Measurements from ENCODE around the gene BEST4.
A peak's percentile ranks its signal among the peaks of the same experiment; 100 is the strongest.
"Not testable (repeated sequence)": the region's sequence is repeated elsewhere in the genome, so short reads cannot be mapped to it uniquely, and the experiment has no call there.

Gene BEST4

GRCh38 chr1:44819196-44819607, 31.2 kb upstream of the BEST4 start:
- no peak for DNase-seq

DNA sequence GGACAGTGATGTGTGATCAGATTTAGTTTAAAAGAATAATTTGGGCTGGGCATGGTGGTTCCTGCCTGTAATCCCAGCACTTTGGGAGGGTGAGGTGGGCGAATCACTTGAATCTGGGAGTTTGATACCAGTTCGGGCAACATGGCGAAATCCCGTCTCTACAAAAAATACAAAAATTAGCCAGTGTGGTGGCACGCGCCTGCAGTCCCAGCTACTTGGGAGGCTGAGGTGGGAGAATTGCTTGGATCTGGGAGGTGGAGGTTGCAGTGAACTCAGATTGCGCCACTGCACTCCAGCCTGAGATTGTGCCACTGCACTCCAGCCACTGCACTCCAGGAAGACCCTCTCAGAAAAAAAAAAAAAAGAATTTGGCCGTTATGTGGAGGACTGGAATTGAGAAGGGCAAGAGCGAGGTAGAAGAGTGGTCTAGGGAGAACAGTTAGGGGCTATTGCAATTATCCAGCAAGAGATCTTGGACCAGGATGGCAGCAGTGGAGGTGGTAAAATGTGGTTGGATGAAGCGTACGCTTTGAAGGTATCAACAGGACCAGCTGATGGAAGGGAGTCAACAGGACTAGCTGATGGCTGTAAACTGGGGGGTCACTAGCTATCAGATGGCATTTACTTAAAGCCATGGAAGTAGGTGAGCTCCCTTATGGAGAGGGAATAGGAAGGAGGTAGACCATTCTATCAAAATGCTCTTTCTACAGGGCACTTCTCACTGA, 30.0 kb upstream of the BEST4 start:
- DNase-seq, result no peak

DNA sequence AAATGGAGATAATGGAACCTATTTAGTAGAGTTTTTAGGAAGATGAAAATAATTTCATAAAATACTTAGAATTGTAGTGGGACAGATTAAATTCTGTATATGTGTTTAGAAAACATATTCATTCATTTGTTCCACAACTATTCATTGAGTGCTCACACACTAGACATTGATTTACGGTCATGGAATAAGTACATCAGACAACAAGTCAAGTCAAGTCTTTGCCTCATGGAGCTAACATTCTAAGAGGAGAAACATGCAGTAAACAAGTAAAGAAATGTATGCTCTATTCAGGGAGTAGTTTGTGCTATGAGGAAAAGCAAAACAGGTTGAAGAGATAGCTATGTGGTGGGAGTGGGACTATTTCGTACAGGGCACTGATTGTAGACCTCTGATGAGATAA, 29.3 kb upstream of the BEST4 start:
- DNase-seq, result no peak

DNA sequence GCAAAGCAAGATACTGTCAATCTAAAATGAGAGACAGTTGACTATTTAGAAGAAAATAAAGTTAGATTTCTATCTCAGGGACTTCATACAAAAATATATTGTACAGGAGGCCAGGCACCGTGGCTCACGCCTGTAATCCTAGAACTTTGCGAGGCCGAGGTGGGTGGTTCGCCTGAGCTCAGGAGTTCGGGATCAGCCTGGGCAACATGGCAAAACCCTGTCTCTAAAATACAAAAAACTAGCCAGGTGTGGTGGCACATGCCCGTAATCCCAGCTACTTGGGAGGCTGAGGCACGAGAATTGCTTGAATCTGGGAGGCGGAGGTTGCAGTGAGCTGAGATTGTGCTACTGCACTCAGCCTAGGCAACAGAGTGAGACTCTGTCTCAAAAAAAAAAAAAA, 28.0 kb upstream of the BEST4 start:
- not testable (repeated sequence) for DNase-seq

- DNase-seq, result no peak
Measured at GRCh38 chr1:44812822-44813543, 25.0 kb upstream of the BEST4 start.

- DNase-seq, result no peak
Measured at GRCh38 chr1:44811234-44811633, 23.3 kb upstream of the BEST4 start.

- DNase-seq, result not testable (repeated sequence)
Measured at GRCh38 chr1:44810762-44811105, 22.8 kb upstream of the BEST4 start.

- DNase-seq, result peak; percentile 53 to 56
Measured at GRCh38 chr1:44810101-44810761, 22.3 kb upstream of the BEST4 start.

DNA sequence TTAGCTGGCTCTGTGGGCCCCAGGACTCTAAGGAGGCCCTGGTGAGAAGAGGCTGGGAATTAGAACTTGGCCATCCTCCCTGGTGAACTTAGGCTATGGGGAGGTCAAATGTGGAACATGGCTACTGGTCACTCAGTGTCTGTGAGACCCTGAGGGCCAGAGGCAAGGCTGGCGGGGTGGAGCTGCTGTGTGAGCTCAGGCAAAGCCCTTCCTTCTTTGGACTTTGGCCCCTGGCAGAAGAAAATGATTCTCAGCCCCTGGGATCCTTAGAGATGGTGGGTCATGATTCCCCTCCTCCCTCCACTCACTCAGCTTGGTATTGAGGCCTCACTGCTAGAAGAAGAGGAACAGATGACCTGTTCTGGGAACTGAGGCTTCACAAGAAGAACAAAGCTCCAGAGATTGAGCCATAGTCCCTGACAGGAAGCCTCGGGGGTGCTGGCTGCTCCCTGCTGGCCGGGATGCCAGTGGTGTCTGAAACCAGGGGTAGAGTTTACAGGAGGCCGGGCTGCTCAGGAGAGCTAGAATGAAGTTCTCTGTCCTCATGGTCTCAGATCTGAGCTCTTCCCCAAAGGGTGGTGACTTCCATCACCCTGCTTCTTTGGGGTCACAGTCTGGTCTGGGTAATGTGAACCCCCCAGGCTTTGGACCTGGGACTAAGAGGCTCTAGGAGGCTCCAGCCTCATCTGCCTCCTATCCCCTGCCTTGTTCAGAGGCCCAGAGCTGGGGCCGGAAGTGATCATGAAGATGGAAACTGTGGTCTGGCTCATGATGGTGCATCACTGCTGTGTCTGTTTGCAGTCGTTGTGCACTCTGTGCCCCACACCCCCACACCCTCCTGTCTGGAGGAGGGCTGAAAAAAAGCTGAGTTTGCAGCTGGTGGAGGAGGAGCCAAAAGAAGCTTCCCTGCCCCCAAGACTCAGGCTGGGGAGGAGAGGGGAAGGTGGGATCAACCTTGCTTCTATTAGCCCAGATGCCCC, 21.3 kb upstream of the BEST4 start:
- peak; percentile 87 to 91 for DNase-seq

DNA sequence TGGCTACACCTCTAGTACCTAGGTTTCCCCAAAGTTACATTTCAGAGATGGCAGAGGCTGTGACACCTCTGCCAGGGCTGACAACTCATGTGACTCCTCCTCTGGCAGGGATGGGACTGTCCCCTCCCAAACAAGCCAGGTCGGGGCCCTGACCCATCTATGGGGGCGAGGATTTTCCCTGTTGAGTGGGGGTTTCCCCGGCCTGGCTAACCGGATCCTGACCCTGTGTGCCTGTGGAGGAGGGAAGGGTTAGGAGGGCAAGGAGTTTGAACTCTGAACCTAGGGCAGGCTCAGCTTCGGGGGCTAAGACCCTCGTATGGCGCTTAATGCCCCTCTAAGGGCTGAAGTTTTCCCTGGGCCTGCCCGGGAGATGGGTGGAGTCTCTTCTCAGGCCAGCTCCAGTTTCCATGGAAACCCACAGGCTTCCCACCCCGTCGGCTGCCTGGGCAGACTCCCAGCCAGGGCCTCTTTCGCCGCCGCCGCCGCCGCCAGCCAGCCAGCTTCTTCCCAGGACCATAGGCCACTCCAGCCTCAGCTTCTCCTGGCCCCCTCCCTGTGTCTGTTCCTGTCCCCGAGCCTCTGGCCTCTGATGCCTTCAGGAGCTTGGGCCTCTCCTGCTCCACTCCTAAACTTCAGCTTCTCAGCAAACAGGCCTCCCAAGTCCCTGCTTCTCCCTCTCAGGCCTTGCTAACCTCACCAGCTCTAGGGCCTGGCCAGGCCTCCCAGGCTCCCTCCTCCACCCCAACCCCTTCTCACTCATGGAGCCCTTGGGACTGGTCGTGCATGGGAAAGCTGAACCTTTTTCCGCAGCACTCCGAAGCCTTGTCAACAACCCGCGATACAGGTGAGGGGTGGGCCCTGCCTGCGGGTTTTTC, 20.3 kb upstream of the BEST4 start, which contains the start of gene BTBD19:
BTBD19 (plus strand) TSS at position 461 of the 875 bp plus-strand sequence; CDS start at position 759, 298 bp downstream.
- peak; percentile 76 to 85 for DNase-seq

DNA sequence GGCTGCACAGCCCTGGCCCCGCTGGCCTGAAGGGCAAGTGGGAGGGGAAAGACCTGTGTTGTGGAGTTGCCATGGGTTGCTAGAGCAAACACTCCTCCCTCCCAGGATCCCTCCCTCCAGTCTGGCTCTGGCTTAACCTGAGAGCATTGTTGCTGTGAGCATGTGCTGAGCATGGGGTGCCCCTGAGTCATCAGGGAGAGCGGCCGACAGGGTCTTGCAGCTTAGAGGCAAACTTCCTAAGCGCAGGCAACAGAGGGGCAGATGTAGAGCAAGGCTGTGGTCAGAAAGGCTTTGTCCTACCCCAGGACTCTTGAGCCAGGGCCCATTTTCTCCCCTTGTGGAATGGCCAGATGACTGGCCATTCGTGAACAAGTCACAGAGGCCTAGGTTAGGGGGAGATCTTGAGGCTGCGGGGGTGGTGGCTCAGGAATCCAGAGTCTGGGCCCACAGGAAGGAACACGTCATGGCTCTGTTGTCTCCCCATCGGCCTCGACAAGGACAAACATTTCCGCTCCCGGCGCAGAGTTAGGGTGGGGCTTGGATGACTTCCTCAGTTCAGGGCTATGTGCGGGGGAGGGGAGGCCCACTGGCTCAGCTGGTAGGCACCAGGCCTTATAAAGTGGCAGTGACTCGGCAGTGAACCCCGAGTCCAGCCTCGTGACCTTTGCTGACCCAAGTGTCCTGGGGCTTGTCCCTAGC, 19.5 kb upstream of the BEST4 start:
- peak; percentile 89 to 92 for DNase-seq

DNA sequence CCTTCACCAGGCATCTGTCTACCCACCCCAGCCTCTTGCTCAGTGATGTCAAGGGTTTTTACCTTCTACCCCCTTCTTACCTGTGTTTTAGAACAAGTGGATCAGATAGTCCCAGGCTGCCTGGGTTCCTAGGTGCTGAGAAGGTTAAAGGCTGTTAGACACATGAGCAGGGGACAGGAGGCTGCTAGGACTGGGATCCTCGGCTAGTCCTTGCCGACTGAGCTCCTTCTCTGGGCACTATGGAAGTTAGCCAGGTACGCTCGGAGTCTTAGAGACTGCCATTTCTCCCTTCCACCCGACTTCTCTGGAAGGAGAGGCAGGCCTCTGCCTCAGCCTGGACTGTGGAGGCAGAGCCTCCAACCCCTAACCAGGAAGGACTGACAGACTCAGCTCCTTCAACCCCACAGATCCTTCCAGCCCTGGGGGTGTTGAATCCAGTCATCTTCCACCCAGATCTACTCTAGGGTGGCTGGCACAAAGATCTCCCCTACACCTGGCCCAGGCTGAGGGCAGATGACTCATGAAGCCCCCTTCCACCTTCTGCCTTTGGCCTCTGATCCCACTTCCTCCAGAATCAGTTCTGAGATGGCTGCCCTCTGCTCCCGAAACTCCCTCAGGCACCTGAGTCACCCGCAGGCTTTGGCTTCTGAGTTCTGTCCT, 18.9 kb upstream of the BEST4 start, which contains the start of gene DYNLT4:
DYNLT4 (minus strand) TSS at position 648 of the 660 bp plus-strand sequence. CDS start 683 bp downstream, outside the sequence.
- DNase-seq, result no peak

DNA sequence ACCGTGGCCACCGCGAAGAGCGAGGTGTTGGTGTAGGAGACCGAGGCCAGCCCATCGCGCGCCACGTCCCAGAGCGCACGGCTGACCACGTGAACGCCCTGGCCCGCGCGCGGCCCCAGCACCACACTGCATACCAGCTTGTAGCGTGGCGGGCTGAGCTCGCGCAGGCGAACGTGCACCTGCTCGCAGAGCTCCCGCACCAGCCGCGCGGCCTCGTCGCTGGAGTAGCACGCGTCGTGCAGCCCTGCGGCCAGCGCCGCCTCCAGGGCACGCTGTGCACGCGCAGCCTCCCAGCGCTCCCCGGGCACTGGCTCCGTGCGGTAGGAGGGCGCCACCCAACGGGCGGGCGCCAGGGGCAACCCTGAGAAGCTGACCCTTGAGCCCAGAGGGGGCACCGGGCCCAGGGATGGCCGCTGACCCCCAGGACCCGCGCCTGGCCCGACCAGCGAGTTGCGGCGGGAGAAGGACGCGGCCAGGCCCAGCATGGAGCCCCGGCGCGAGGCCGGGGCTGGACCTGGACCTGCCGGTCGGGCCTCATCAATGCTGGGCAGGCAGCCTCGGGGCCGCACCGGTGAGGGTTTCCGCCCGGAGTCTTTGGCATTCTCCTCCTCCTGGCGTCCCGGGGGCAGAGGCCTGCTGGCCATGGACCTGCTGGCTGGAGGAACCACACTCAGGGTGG, 18.2 kb upstream of the BEST4 start:
- no peak for DNase-seq

GRCh38 chr1:44805311-44806024, 17.5 kb upstream of the BEST4 start:
- no peak for DNase-seq

DNA sequence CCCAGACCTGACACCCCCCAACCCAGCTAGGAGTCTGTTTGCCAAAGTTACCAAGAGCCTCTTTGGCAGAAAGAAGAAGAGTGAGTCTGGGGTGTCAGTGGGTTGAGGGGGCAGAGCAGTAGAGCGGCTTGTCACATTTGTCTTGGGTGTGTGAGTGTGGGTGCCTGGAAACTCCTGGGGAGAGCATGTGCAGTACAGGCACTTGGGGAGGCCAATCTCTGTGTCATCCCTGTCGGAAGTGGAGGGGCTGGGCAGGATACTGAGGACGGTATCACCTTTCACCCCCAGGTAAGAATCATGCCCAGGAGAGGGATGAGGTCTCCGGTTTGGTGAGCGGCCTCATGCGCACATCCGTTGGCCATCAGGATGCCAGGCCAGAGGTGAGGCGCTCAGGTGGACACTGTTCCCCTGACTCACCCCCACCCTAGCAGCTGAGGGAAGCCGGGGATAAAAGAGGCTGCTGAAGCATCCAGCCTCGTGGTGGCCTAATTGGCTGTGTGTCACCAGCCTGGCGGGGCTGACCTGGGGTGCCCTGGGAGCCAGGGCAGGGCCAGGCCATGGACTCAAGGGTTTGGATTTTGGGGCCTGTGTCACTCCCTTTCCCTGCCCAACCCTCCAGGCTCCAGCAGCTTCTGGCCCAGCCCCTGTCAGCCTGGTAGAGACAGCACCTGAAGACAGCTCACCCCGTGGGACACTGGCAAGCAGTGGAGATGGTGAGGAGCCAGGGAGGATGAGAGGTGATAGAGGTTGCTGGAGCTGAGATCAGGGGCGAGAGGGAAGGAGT, 15.5 kb upstream of the BEST4 start:
- no peak for DNase-seq

- no peak for DNase-seq
Measured at GRCh38 chr1:44803062-44803311, 15.0 kb upstream of the BEST4 start.

DNA sequence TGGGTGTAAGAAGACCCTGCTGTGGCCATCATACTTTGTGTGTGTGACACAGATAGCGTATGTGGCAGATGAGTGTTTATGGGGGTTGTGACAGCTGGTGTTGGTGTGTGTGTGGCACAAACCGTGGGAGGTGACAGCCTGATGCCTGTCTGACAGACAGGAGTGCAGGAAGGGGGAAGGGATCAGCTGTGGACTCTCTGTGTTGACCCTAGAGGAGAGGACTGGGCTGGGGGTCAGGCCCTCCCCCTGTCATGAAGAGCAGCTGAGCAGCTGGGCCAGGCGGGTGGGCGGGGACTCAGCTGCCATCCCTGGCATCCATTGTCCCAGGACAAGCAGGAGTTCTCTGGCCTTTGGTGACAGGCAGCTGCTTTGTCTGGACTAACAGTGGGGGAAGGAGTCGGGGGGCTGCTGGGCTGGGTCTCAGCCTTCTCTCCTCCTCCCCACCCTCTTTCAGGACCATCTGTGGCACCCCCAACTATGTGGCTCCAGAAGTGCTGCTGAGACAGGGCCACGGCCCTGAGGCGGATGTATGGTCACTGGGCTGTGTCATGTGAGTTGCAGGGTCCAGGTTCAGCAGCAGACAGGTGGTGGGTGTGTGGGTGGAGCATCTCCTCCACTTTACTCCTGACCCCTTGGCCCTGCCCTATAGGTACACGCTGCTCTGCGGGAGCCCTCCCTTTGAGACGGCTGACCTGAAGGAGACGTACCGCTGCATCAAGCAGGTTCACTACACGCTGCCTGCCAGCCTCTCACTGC, 14.5 kb upstream of the BEST4 start:
- DNase-seq, result peak in 1 of 2 donors; percentile 35

Measured in activated CD4-positive, alpha-beta T cell treated with anti-CD3 and anti-CD28 coated beads for 4 hours (primary cell).